B cell (primary cell): ENCODE data around the gene AKT3. TPM values are rescaled to one million over a fixed set of nuclear protein-coding genes. Genes with fewer than 3 reads are reported as not detected.

Source experiments
- ATAC-seq: fragments of 200-7000 bp; cut with Tn5 transposase; one replicate; pipeline ENCODE4 v1.10.0; 2021; ENCODE audit warnings: low read depth, mild to moderate bottlenecking, moderate number of reproducible peaks, moderate library complexity
- CTCF ChIA-PET: fragments of 350-600 bp; sonication (Branson Sonifier 250); formaldehyde crosslinking; loops from one replicate; lab custom pipeline; 2021; ENCODE audit warnings: antibody characterized with exemption, inconsistent platforms; lab: Charles Lee
- POLR2A ChIA-PET: fragments of 350-600 bp; sonication (Branson Sonifier 250); formaldehyde crosslinking; loops from one replicate; lab custom pipeline; 2021; ENCODE audit warnings: antibody characterized with exemption; lab: Charles Lee
- DNase-seq: peaks from one replicate; pipeline ENCODE4 v3.0.0; 2013
- H2AFZ ChIP-seq: 2 replicates; pipeline ENCODE4 v1.6.1; 2012; ENCODE audit warnings: mild to moderate bottlenecking, low read depth, low read length; ENCODE audit not compliant: insufficient read depth, poor library complexity, severe bottlenecking
- H3K27ac ChIP-seq, 2 donors: 1 replicate in 1 of 2; 2 replicates in 1 of 2; pipeline ENCODE4 v1.5.1; 2012 to 2013; ENCODE audit warnings: low read length in 2 of 2, mild to moderate bottlenecking in 2 of 2, moderate library complexity in 1 of 2
- H3K27me3 ChIP-seq, 4 experiments: fragments of 200-600 bp in 1 of 4; sonication (generic) in 1 of 4; replicated peaks in 1 of 4; 1 replicate in 2 of 4; 2 replicates in 2 of 4; pipeline versions ENCODE4 v1.6.1 to v1.7.0; 2013 to 2016; ENCODE audit warnings: low read length in 3 of 4, mild to moderate bottlenecking in 2 of 4, mixed read lengths in 1 of 4, moderate library complexity in 1 of 4; ENCODE audit not compliant: insufficient read depth in 4 of 4, control insufficient read depth in 3 of 4; ENCODE audit errors: control extremely low read depth in 1 of 4
- H3K36me3 ChIP-seq, 2 experiments: replicated peaks in 1 of 2; 1 replicate in 1 of 2; 2 replicates in 1 of 2; pipeline versions ENCODE4 v1.6.1 to v1.7.1; 2013; ENCODE audit warnings: low read length in 1 of 2; ENCODE audit not compliant: insufficient read depth in 2 of 2, control insufficient read depth in 1 of 2; ENCODE audit errors: control extremely low read depth in 1 of 2, extremely low read depth in 1 of 2
- H3K4me1 ChIP-seq, 2 donors: fragments of 200-600 bp in 1 of 2; sonication (generic) in 1 of 2; 1 replicate in 1 of 2; 2 replicates in 1 of 2; pipeline versions ENCODE4 v1.5.1 to v1.6.1; 2013 to 2017; ENCODE audit warnings: low read length in 2 of 2; ENCODE audit not compliant: control insufficient read depth in 2 of 2, insufficient read depth in 2 of 2
- H3K4me2 ChIP-seq: replicated peaks from 2 replicates; pipeline ENCODE3; 2012; ENCODE audit warnings: mild to moderate bottlenecking, low read depth, low read length; ENCODE audit not compliant: poor library complexity, severe bottlenecking
- H3K4me3 ChIP-seq, 5 experiments: fragments of 200-600 bp in 1 of 5; sonication (generic) in 1 of 5; 1 replicate in 3 of 5; 2 replicates in 2 of 5; pipeline versions ENCODE4 v1.5.1 to v1.7.0; 2011 to 2016; ENCODE audit warnings: low read length in 4 of 5, mild to moderate bottlenecking in 4 of 5, low read depth in 2 of 5, control low read depth in 1 of 5, moderate library complexity in 1 of 5; ENCODE audit not compliant: insufficient read depth in 1 of 5; ENCODE audit errors: control extremely low read depth in 1 of 5, extremely low read depth in 1 of 5
- H3K79me2 ChIP-seq: fragments of 200-600 bp; sonication (generic); one replicate; pipeline ENCODE4 v1.6.0; 2016; ENCODE audit warnings: low read length; ENCODE audit not compliant: control insufficient read depth, insufficient read depth
- H3K9ac ChIP-seq: fragments of 200-600 bp; sonication (generic); 2 replicates; pipeline ENCODE4 v1.6.1; 2017; ENCODE audit warnings: mild to moderate bottlenecking, low read length, moderate library complexity
- H3K9me3 ChIP-seq, 3 donors: one replicate each; pipeline versions ENCODE4 v1.6.1 to v1.7.1; 2013; ENCODE audit warnings: low read length in 2 of 3; ENCODE audit not compliant: control insufficient read depth in 2 of 3, insufficient read depth in 1 of 3; ENCODE audit errors: control extremely low read depth in 1 of 3
- H4K20me1 ChIP-seq: 2 replicates; pipeline ENCODE4 v1.6.0; 2012; ENCODE audit warnings: mild to moderate bottlenecking, low read length; ENCODE audit not compliant: insufficient read depth, control insufficient read depth, poor library complexity, severe bottlenecking
- H3K27ac Mint-ChIP-seq: one replicate; pipeline ENCODE4 v1.8.0; 2021; ENCODE audit warnings: mixed read lengths
- H3K27me3 Mint-ChIP-seq: one replicate; pipeline ENCODE4 v1.8.0; 2021; ENCODE audit warnings: mixed read lengths
- H3K4me1 Mint-ChIP-seq: one replicate; pipeline ENCODE4 v1.8.0; 2021; ENCODE audit warnings: mixed read lengths
- H3K4me3 Mint-ChIP-seq: one replicate; pipeline ENCODE4 v1.8.0; 2021; ENCODE audit warnings: mixed read lengths
- H3K9me3 Mint-ChIP-seq: one replicate; pipeline ENCODE4 v1.8.0; 2022; ENCODE audit warnings: mixed read lengths; ENCODE audit not compliant: insufficient read depth
- CTCF ChIP-seq: fragments of 200-600 bp; IDR thresholded peaks from one replicate; pipeline ENCODE4 v1.8.0; 2022; ENCODE audit warnings: antibody characterized with exemption, mild to moderate bottlenecking
- EZH2 ChIP-seq: IDR thresholded peaks from 2 replicates; pipeline ENCODE4 v1.6.1; 2012; ENCODE audit warnings: borderline replicate concordance, low read depth, mild to moderate bottlenecking, moderate library complexity, low read length; ENCODE audit not compliant: insufficient read depth, poor library complexity, severe bottlenecking
- WGBS: methylation state at CpG from one replicate; pipeline ENCODE4 v1.1.5; 2013; ENCODE audit warnings: missing lambda C conversion rate; ENCODE audit not compliant: insufficient coverage; 5-methylcytosine and 5-hydroxymethylcytosine counted together
- intact Hi-C: fragments of 100-400 bp; cut with micrococcal nuclease; formaldehyde crosslinking; loops from one replicate; pipeline ENCODE4 v1.10.0; 2022
- polyA plus RNA-seq: library from polyadenylated mRNA; depleted of rRNA; stranded (reverse); fragments of >200 nt; gene quantifications from 2 replicates; pipeline ENCODE4 v1.2.3, GENCODE V29; 2012
- total RNA-seq, 2 donors: library from RNA; stranded (reverse); fragments of 120-200 nt in 1 of 2; gene quantifications; 1 replicate in 1 of 2; 2 replicates in 1 of 2; pipeline versions ENCODE4 v1.2.3 to v1.2.4, GENCODE V29; 2013 to 2022

Gene AKT3
- total and polyA plus RNA-seq, 2 donors (not counting 1 experiment from before 2014, with no cell fraction given) = 4.4 to 148 TPM

- Histone ChIP-seq H3K27ac (no peak overlapping the region), H3K4me1 (peaks cover 9 to 12% of the 10 kb centered on the region in 2 donors), H3K36me3 (peaks cover 2 to 4% of the 10 kb centered on the region in 2 experiments), H3K9me3 (no peaks in the 10 kb centered on the region), H3K9ac (no peak overlapping the region), H3K4me3 (no peak overlapping the region), H3K27me3 (no peaks in the 10 kb centered on the region), H3K4me2 (no peak overlapping the region), H2AFZ (no peak overlapping the region), H3K79me2 (no peaks in the 10 kb centered on the region), H4K20me1 (no peaks in the 10 kb centered on the region)
- Mint-ChIP-seq H3K27me3 (no peaks in the 10 kb centered on the region), H3K9me3 (no peaks in the 10 kb centered on the region), H3K4me3 (no peak overlapping the region), H3K27ac (no peak overlapping the region), H3K4me1 (peaks cover 8% of the 10 kb centered on the region)
- DNase-seq (no peak), ATAC-seq (no peak)
- intact Hi-C loops = loop anchor here (10.0 kb wide), 2 partner anchors 225 to 775 kb away; no protein-coding TSS in a partner anchor
- POLR2A ChIA-PET = no interaction called here
- WGBS = no CpG with 5 or more reads among the region's 10 CpGs
- CTCF ChIA-PET = no interaction called here
- TF ChIP-seq CTCF (no peak), EZH2 (no peak)
These were observed 350.3 kb downstream of the AKT3 start for GRCh38 chr1:243499711-243500110.

GRCh38 chr1:243499248-243499647, 350.8 kb downstream of the AKT3 start:
- H3K27me3 ChIP-seq = no peaks in the 10 kb centered on the region
- no peak for DNase-seq
- no peaks in the 10 kb centered on the region for H3K9me3 ChIP-seq
- intact Hi-C loops = no loop called here
- ChIA-PET POLR2A (no interaction called here), CTCF (no interaction called here)
- no peak overlapping the region for H2AFZ ChIP-seq
- 95% methylated on average over 2 of the region's 4 CpGs for WGBS
- no peak for ATAC-seq
- no peak overlapping the region for H3K9ac ChIP-seq
- Mint-ChIP-seq H3K4me3 (no peak overlapping the region), H3K27ac (no peak overlapping the region), H3K27me3 (no peaks in the 10 kb centered on the region), H3K9me3 (no peaks in the 10 kb centered on the region), H3K4me1 (peaks cover 8% of the 10 kb centered on the region)
- peaks cover 9 to 12% of the 10 kb centered on the region in 2 donors for H3K4me1 ChIP-seq
- H3K4me2 ChIP-seq = no peak overlapping the region
- H3K79me2 ChIP-seq = no peaks in the 10 kb centered on the region
- no peaks in the 10 kb centered on the region for H4K20me1 ChIP-seq
- H3K27ac ChIP-seq = no peak overlapping the region
- H3K36me3 ChIP-seq = peaks cover 2 to 4% of the 10 kb centered on the region in 2 experiments
- no peak overlapping the region for H3K4me3 ChIP-seq
- TF ChIP-seq CTCF = no peak
- no peak for TF ChIP-seq EZH2
